ENCODE data around the gene COL5A2. TPM values are rescaled to one million over a fixed set of nuclear protein-coding genes. Genes with fewer than 3 reads are reported as not detected.

The COL5A2 gene
- total RNA-seq: 1 to 10 TPM; 2.9 to 3.3 TPM

DNA sequence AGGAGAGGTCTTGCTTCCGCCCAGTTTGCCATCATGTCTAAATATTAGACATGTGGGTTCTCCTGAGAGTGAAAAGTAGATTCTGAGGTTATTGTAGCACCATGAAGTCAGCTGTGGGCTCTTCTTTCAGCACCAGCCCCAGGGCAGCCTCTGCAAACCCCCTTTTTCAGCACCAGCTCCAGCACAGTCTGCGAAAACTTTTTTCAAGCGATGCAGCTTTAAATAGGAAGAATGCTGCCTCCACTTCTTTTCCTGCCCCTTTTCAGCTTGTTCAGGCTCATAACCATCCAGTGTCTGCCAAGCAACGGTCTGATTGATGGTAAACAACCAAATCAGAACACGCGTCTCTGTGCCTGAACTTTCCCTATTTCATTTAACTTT, at the start of gene COL5A2:
COL5A2 (minus strand) TSS at position 192 of the 381 bp plus-strand sequence; CDS start at position 35, 157 bp downstream.
- Mint-ChIP-seq H3K27ac (no peak within 1 kb of the TSS), H3K9me3 (no peaks in the 10 kb centered on the region)
- peak in 1 of 2 donors; percentile 37 for ATAC-seq

DNA sequence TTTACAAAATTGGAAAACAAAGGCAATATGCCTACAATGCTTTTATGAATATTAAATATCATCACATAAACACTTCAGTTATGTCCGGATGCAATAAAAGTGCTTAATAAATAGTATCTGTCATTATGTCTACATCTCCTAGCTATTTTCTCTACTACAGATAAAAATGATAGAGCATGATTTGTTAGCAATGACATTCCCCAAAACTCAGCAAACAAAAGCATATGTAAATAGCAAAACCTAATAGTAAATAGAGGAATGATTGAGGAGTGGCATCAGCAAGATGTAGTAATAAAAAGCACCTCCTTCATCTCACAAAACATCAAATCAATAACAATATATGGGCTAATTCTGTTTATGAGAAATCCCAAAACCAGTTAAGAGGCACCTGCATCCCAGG, 46.5 kb upstream of the COL5A2 start:
- peaks cover 0 to under 1% of the 10 kb centered on the region in 2 donors for H3K36me3 Mint-ChIP-seq
- no peak overlapping the region for H3K27ac Mint-ChIP-seq
- no peak for DNase-seq (ENCODE audit: low spot score in 2 of 2)
- peaks cover 0 to 3% of the 10 kb centered on the region in 2 donors for H3K9me3 Mint-ChIP-seq
- no peak for ATAC-seq

More for the DNA sequence above, at the start of gene COL5A2:
- H3K36me3 Mint-ChIP-seq: no peaks in the 10 kb centered on the region
- no peak for DNase-seq (ENCODE audit: low spot score in 2 of 2)

DNA sequence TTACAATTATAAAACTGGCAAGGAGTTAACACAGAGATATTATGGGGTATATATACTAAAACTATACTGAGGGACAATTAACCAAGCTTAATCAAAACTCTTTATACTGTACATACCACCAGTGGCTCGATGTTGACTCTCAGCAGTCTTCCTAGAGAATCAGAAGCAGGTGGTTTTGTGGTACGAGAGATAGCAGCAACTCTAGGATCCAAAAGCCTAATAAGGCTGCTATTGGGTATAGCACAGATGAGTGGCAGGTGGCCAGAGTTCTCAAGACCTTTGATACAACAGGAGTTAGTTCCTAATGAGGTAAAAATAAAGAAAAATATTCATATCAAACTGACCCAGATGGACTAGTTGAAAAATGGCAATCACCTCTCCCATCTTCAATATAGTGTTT, 45.5 kb upstream of the COL5A2 start:
- peaks cover 0 to 3% of the 10 kb centered on the region in 2 donors for H3K9me3 Mint-ChIP-seq
- ATAC-seq (no peak), DNase-seq (ENCODE audit: low spot score in 2 of 2) (no peak)
- H3K36me3 Mint-ChIP-seq: peaks cover 0 to 6% of the 10 kb centered on the region in 2 donors
- no peak overlapping the region for H3K27ac Mint-ChIP-seq

DNA sequence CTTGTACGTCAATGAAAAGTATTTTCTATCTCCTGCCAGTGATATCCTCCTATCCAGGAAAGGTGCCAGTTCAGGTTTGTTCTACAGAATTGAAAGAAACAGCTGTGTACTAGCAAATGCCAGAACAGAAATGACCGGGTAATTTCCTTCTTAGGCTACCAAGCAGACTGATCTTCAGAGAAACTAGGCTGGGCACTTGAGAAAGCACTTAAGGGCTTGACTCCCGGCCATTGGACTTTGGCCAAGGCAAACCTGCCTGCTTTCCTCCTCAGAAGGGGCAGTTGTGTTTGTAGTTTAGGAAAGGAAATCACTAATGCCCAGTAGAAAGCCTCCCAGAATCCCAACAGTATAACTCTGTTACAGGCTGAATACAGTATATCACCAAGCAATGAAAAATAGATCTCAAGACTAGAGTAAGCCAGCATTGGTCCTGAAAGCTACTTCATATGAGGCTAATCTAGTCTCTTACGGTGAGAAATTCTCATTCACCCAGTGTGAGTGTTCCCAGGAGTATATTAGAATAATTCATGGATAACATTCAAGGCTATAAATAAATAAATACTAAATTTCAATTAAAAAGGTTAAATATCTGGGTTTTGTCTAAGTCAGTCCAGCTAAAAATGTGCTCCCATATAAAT, 43.0 kb upstream of the COL5A2 start:
- peaks cover 0 to 6% of the 10 kb centered on the region in 2 donors for H3K36me3 Mint-ChIP-seq
- ATAC-seq: no peak
- DNase-seq (ENCODE audit: low spot score in 2 of 2): no peak
- no peaks in the 10 kb centered on the region for H3K9me3 Mint-ChIP-seq
- no peak overlapping the region for H3K27ac Mint-ChIP-seq

DNA sequence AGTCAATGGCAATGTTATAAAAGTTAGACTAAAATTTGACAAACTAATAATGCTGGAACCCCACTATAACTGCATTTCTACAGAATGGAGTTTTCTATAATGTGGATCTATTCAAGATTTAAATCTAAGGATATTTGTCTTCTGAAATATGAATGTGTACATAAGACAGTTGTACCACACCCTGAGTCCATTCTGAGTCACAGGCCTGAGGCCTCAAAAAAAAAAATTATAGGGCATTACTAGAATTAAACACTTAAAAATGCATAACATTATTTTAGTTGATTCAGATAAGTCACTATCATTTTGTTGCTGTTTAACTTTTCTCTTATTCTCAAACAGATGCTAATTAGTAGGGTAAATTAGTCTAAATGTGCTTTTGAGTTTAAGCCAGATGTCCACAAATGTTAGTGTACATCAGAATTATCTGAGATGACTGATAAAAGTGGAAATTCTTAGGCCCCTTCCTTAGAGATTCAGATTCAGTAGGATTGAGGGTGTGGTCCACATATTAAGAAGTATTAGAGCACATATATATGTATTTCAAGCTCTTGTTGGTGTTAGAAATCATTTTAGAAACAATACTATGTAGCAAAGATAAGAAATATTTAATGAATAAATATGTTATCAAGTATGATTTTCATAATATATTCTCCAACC, 42.4 kb upstream of the COL5A2 start:
- no peak for ATAC-seq
- DNase-seq (ENCODE audit: low spot score in 2 of 2): no peak
- Mint-ChIP-seq H3K36me3 (peaks cover 0 to 6% of the 10 kb centered on the region in 2 donors), H3K27ac (no peak overlapping the region), H3K9me3 (no peaks in the 10 kb centered on the region)

DNA sequence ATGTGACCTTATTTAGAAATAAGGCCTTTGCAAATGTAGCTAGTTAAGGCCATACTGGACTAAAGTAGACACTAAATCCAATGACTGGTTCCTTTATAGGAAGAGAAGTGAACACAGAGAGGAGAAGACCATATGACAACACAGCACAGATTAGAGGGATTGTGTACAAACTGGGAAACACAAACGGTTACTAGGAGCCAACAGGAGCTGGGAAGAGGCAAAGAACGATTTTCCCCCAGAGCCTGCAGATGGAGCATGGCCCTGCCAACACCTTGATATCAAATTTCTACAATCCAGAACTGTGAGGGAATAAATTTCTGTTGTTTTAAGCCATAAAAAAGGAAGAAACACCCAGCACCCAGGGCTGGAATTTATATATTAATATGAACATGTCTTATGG, 38.7 kb upstream of the COL5A2 start:
- Mint-ChIP-seq H3K36me3 (peaks cover 0 to 6% of the 10 kb centered on the region in 2 donors), H3K27ac (no peak overlapping the region), H3K9me3 (no peaks in the 10 kb centered on the region)
- no peak for DNase-seq (ENCODE audit: low spot score in 2 of 2)
- no peak for ATAC-seq

DNA sequence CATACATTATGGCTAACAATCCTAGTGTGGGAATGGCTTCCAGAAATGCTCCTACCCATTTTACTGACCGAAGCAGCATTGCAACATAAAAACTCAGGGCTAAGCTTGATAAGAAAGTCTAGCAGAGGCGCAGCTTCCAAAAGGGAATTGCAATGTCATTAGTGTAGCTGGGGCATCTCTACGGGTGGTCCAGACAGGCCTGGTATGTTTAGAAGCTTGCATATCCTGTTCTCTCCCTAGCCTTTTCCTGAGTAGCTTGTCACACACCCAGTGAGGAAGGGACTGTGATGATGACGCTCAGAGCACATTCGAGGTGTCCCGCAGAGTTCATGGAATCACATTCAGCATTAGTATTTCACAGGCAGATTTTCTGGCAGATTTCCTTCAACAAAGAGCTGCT, 38.0 kb upstream of the COL5A2 start:
- DNase-seq (ENCODE audit: low spot score in 2 of 2) (no peak), ATAC-seq (no peak)
- Mint-ChIP-seq H3K36me3 (peaks cover 0 to 6% of the 10 kb centered on the region in 2 donors), H3K27ac (no peak overlapping the region), H3K9me3 (no peaks in the 10 kb centered on the region)

DNA sequence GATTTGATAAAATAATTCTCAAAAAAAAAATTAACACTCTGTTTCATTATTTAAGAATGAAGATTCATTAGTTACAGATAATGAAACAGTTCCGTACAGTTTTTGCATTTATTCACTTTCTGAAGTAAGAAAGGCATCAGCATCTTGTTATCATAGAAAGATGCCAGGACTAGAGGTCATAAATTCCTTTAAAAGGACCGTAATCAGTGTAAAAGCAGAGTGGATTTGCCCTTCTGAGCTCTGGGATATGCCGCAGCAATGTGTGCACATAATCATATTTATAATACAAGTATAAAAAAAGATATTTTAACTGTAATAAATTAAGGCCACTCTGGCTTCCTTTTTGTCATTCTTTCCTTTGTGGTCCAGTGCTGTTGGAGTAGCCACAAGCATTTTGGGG, 37.5 kb upstream of the COL5A2 start:
- Mint-ChIP-seq H3K27ac (no peak overlapping the region), H3K36me3 (peaks cover 0 to 6% of the 10 kb centered on the region in 2 donors), H3K9me3 (no peaks in the 10 kb centered on the region)
- no peak for ATAC-seq
- DNase-seq (ENCODE audit: low spot score in 2 of 2): no peak

DNA sequence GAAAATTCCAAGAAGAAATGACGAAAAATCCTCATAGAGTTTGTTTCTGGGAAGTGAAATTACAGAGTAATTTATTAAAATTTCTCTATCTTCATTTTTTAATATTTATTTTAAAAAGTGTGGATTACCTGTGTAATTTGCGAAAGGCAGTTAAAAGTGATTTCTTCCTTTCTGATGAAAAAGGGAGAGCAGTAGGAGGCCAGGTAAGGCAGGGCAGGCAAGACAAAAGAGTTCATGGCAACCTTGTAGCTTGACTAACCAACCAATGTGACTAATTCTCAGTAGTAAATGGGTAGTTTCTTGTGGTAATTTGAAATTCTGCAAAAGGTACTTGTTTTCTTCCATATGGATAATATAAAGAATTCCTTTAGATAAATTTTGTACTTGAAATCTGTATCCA, 34.9 kb upstream of the COL5A2 start:
- no peak for ATAC-seq
- Mint-ChIP-seq H3K36me3 (no peaks in the 10 kb centered on the region), H3K27ac (no peak overlapping the region), H3K9me3 (no peaks in the 10 kb centered on the region)
- DNase-seq (ENCODE audit: low spot score in 2 of 2): no peak

DNA sequence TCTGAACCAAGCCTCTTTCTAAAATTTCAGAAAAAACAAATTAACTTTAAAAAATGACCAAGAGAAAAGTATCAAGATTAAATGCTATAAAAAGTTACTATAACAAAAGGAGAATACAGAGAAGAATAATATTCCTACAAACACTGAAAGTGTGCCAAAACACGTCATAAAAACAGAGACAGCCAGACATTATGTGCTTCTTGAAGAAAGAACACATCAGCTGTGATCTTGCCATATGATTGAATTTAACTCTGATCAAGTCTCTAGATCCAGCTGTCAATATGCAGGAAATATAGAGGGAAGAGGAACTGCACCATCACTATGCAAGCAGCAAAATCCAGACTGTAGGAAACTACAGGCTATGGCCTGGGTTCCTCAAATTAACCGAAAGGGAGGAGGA, 33.7 kb upstream of the COL5A2 start:
- ATAC-seq (no peak), DNase-seq (ENCODE audit: low spot score in 2 of 2) (no peak)
- Mint-ChIP-seq H3K27ac (no peak overlapping the region), H3K36me3 (no peaks in the 10 kb centered on the region), H3K9me3 (peaks cover 0 to 1% of the 10 kb centered on the region in 2 donors)

DNA sequence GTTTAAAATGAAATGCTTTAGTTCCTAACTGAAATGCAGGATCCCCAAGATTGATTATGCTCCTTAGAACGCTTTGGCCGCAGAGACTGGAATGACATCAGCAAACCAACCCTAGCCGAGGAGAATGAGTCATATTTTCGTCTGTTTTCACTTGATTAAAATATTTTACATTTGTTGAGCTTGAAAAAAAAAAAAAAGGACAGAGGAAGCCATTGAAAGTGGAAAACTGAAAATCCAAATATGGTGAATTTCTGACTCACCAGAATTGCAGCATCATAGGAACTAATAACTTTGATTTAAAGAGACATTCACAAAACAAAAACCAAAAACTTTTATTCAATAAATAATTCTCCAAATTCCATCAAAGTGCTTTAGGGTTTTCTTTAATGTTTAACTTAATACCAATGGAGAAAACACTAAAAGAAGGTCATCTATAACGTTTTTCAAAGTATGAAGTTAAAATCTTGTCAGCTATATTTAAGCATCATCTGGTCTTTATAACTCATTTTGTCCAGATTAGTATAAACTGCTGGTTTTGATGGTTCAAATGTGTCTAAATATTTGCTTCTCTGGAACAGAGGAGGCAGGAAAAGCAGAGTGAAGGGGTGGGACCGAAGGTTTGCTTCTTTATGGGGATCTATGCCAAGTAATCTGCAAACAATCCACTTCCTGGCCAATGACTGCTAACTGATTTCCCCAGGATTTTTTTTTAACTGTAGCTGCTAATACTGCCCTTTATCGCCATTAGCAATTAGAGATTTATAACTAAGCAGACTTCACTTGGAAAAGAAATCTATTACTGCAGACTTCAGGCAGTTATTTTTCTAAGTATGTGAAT, 30.9 kb upstream of the COL5A2 start:
- ATAC-seq: peak; percentile 53 to 81
- no peak for DNase-seq (ENCODE audit: low spot score in 2 of 2)
- Mint-ChIP-seq H3K9me3 (peaks cover 0 to 4% of the 10 kb centered on the region in 2 donors), H3K27ac (no peak overlapping the region), H3K36me3 (no peaks in the 10 kb centered on the region)

DNA sequence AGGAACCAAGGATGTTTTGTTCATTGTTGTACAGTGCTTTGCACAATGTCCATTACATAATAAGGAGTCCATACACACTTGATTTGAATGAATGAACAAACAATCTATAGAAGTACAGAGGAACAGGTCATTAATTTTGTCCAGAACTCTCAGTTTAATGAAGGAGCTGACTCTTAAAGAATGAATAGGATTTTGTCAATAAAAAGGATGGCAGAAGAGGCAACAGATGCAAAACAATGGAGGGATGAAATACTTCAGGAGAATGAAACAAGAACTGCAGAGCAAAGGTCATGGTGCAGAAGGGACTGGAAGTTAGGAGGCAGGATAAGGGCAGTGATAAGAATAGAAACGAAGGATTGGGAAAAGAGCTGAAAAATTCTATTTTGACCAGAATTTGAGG, 28.7 kb upstream of the COL5A2 start:
- ATAC-seq: no peak
- no peak overlapping the region for H3K27ac Mint-ChIP-seq
- H3K36me3 Mint-ChIP-seq: no peaks in the 10 kb centered on the region
- peaks cover 0 to 4% of the 10 kb centered on the region in 2 donors for H3K9me3 Mint-ChIP-seq
- DNase-seq (ENCODE audit: low spot score in 2 of 2): no peak

DNA sequence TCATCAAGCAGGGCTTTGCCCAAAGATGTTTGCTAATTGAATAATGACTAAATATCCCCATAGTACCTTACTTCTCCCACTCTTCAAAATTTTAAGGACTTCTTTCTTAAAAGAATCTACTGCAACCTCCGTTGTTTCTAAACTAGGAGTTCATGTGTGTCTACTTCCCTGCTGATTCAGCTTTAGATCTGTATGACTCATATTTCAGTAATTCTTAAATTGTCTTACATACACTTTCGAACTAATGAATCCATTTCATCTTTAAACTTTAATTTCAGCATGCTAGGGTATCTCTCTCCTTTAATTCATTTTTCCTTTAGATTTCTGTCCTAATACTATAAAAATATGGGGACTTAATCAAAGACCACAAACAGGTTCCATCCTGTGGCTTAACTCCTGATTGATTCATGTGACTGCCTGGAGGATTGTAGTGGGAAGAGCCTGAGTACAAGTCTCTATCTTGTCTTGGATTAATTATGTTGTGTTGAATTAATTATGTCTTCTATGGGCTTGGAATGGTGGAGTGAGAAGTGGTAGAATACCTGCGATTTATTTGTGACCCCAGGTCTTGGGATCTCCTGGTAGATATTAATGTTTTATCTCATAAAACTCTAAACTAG, 24.9 kb upstream of the COL5A2 start:
- H3K36me3 Mint-ChIP-seq: no peaks in the 10 kb centered on the region
- H3K27ac Mint-ChIP-seq: peak overlapping the region; percentile 37 to 73
- no peak for DNase-seq (ENCODE audit: low spot score in 2 of 2)
- peak in 1 of 2 donors; percentile 61 for ATAC-seq
- H3K9me3 Mint-ChIP-seq: peaks cover 0 to 4% of the 10 kb centered on the region in 2 donors

DNA sequence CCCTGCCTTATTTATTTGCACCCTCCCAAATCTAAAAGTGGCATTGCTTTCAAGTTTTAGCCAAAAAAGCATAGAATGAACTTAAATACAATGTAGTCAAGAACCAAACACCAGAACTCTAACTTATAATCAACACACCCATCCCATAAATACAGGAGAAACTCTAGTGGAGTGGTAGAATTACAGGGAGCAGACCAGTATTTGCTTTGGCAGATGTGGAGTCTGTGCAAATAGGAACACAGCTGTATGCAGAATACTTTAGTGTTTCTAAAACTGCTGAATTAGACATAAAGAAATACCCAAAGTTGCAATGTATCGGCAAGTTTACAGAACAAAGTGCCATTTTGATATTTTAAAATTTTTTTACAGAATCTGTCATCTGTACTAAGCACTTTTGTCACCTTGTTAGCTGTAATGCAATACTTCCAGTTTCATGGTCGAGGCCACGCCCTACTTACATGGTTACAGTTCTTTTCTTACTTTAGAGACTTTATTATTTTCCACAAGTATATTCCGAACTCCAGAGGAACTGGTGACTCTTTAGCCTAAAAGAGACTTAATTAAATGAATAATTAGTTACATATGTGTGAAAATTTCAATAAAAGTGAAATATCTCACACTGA, 23.7 kb upstream of the COL5A2 start:
- Mint-ChIP-seq H3K36me3 (no peaks in the 10 kb centered on the region), H3K27ac (no peak overlapping the region), H3K9me3 (peaks cover 0 to 3% of the 10 kb centered on the region in 2 donors)
- DNase-seq (ENCODE audit: low spot score in 2 of 2) (no peak), ATAC-seq (no peak)

DNA sequence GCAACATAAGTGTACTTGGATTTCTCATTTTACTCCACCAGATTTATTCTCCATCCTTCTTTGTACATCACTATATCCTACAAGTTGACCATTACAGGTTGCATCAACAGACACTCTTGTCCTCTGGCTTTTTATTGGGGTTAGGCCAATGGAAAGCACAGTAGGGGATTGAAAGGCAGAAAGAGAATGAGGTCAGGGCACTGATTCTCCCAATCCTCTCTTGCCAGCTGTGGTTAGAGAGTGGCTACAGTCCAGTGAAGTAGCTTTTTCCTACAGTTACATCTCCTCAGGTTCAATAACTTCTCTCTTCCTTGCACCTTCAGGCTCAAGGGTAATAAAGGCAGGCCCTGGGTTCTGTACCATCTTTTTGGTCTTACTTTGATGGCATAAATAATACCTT, 20.2 kb upstream of the COL5A2 start:
- Mint-ChIP-seq H3K9me3 (peaks cover 0 to 5% of the 10 kb centered on the region in 2 donors), H3K36me3 (peaks cover 13 to 15% of the 10 kb centered on the region in 2 donors), H3K27ac (no peak overlapping the region)
- no peak for DNase-seq (ENCODE audit: low spot score in 2 of 2)
- ATAC-seq: no peak

DNA sequence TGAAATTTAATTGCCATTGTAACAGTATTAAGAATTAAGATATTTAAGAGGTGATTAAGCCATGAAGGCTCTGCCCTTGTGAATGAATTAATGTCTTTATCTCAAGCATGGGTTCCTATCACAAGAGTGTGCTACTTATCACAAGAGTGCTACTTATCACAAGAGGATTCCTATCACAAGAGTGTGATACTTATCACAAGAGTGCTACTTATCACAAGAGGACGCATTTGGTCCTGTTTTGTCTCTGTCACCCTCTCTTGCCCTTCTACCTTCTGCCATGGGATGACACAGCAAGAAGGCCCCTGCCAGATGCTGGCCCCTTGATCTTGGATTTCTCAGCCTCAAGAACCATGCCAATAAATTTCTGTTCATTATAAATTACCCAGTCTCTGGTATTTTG, 13.2 kb upstream of the COL5A2 start:
- H3K27ac Mint-ChIP-seq: no peak overlapping the region
- peaks cover 0 to 7% of the 10 kb centered on the region in 2 donors for H3K9me3 Mint-ChIP-seq
- H3K36me3 Mint-ChIP-seq: peaks cover 16 to 18% of the 10 kb centered on the region in 2 donors
- ATAC-seq: no peak
- DNase-seq (ENCODE audit: low spot score in 2 of 2): no peak
